GM12878 (cell line): ENCODE results near the gene TSC2.
"Not testable (repeated sequence)": the region's sequence is repeated elsewhere in the genome, so short reads cannot be mapped to it uniquely, and the experiment has no call there.

Source experiments
- CHD4 ChIP-seq: fragments of 200-600 bp; sonication (generic); IDR thresholded peaks from 2 replicates; pipeline ENCODE4 v1.6.1; 2016; ENCODE audit warnings: mild to moderate bottlenecking
- EP300 ChIP-seq, 2 experiments: fragments of 150-350 bp in 1 of 2; IDR thresholded peaks; 2 replicates each; pipeline ENCODE4 v1.6.1; 2011 to 2012; ENCODE audit warnings: low read depth in 2 of 2, low read length in 2 of 2, borderline replicate concordance in 1 of 2, improper control_type of control experiment in 1 of 2, inconsistent platforms in 1 of 2; ENCODE audit not compliant: control insufficient read depth in 1 of 2
- HDAC6 ChIP-seq: fragments of 200-600 bp; sonication (generic); IDR thresholded peaks from one replicate; pipeline ENCODE4 v1.8.0; 2017; ENCODE audit warnings: antibody characterized with exemption; ENCODE audit not compliant: unreplicated experiment
- MXI1 ChIP-seq: fragments of 150-350 bp; IDR thresholded peaks from 2 replicates; pipeline ENCODE4 v1.6.1; 2011; ENCODE audit warnings: low read depth, mild to moderate bottlenecking, inconsistent platforms, low read length, improper control_type of control experiment
- NBN ChIP-seq: fragments of 450-650 bp; IDR thresholded peaks from 2 replicates; pipeline ENCODE4 v1.6.1; 2016
- NFIC ChIP-seq: IDR thresholded peaks from 2 replicates; pipeline ENCODE4 v1.6.1; 2012; ENCODE audit warnings: low read depth, mild to moderate bottlenecking, inconsistent platforms, low read length, moderate library complexity
- NFXL1 ChIP-seq: fragments of 450-650 bp; IDR thresholded peaks from 2 replicates; pipeline ENCODE4 v1.6.1; 2017; ENCODE audit warnings: antibody characterized with exemption, mild to moderate bottlenecking, borderline replicate concordance
- POLR2A ChIP-seq: IDR thresholded peaks from 2 replicates; pipeline ENCODE4 v1.6.1; 2011; ENCODE audit warnings: low read depth, mild to moderate bottlenecking, low read length
- SP1 ChIP-seq: IDR thresholded peaks from one replicate; pipeline ENCODE4 v1.6.1; 2011; ENCODE audit warnings: low read depth, low read length
- SPI1 ChIP-seq: IDR thresholded peaks from 2 replicates; pipeline ENCODE4 v1.6.1; 2011; ENCODE audit warnings: low read depth, mild to moderate bottlenecking, low read length, moderate library complexity, borderline replicate concordance; ENCODE audit not compliant: insufficient read depth
- TCF3 ChIP-seq: IDR thresholded peaks from 2 replicates; pipeline ENCODE4 v1.6.1; 2012; ENCODE audit warnings: low read depth, mild to moderate bottlenecking, low read length, borderline replicate concordance; ENCODE audit not compliant: insufficient read depth
- TF ChIP-seq, protein P1 (sequence below): IDR thresholded peaks from 2 replicates; pipeline ENCODE4 v1.6.1; 2012; ENCODE audit warnings: low read length, inconsistent platforms
- TF ChIP-seq, protein P2 (sequence below), 3 experiments: IDR thresholded peaks in 2 of 3; conservative IDR thresholded peaks in 1 of 3; 2 replicates each; pipeline ENCODE4 v1.5.1; 2011; ENCODE audit warnings: low read depth in 3 of 3, low read length in 3 of 3, mild to moderate bottlenecking in 3 of 3, control low read depth in 2 of 3, moderate library complexity in 2 of 3, inconsistent platforms in 1 of 3, mixed read lengths in 1 of 3; ENCODE audit not compliant: control insufficient read depth in 2 of 3, insufficient read depth in 1 of 3; ENCODE audit errors: extremely low read depth in 1 of 3

DNA sequence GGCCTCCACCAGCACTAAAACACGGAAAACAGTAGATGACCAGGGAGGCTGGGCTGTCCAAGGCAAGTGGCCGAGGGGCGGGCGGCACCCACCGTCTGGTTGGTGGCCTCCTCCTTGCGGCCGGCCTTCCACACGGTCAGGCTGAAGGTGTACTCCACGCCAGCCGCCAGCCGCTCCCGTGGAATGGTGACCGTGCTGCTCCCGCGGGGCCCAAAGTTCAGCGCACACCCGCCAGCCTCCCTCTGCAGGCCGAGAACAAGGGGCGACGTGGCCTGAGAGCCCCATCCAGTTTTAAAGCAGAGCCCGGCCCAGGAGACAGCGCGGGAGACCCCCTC is 60.0 kb downstream of the TSC2 start:
- TF ChIP-seq, protein P1, sequence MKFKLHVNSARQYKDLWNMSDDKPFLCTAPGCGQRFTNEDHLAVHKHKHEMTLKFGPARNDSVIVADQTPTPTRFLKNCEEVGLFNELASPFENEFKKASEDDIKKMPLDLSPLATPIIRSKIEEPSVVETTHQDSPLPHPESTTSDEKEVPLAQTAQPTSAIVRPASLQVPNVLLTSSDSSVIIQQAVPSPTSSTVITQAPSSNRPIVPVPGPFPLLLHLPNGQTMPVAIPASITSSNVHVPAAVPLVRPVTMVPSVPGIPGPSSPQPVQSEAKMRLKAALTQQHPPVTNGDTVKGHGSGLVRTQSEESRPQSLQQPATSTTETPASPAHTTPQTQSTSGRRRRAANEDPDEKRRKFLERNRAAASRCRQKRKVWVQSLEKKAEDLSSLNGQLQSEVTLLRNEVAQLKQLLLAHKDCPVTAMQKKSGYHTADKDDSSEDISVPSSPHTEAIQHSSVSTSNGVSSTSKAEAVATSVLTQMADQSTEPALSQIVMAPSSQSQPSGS = not testable (repeated sequence)
- TF ChIP-seq MXI1; POLR2A; NBN; TCF3; HDAC6; CHD4; SP1; SPI1; NFXL1; NFIC; EP300 (IDR thresholded peaks at IDR 0.05; ENCODE audit: borderline replicate concordance in 1 of 2, control insufficient read depth in 1 of 2, low read depth in 2 of 2, low read length in 2 of 2): not testable (repeated sequence)
- TF ChIP-seq, protein P2, sequence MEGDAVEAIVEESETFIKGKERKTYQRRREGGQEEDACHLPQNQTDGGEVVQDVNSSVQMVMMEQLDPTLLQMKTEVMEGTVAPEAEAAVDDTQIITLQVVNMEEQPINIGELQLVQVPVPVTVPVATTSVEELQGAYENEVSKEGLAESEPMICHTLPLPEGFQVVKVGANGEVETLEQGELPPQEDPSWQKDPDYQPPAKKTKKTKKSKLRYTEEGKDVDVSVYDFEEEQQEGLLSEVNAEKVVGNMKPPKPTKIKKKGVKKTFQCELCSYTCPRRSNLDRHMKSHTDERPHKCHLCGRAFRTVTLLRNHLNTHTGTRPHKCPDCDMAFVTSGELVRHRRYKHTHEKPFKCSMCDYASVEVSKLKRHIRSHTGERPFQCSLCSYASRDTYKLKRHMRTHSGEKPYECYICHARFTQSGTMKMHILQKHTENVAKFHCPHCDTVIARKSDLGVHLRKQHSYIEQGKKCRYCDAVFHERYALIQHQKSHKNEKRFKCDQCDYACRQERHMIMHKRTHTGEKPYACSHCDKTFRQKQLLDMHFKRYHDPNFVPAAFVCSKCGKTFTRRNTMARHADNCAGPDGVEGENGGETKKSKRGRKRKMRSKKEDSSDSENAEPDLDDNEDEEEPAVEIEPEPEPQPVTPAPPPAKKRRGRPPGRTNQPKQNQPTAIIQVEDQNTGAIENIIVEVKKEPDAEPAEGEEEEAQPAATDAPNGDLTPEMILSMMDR (IDR thresholded peaks at IDR 0.05 in 2 of 3, conservative IDR thresholded peaks at IDR 0.05 in 1 of 3; ENCODE audit: control insufficient read depth in 2 of 3, extremely low read depth in 1 of 3, insufficient read depth in 1 of 3, low read depth in 3 of 3, low read length in 3 of 3) = not testable (repeated sequence)
